Mesendoderm (in vitro differentiated cells): Measurements from ENCODE around the gene TBX3.

Source experiments
- DNase-seq: peaks from one replicate; pipeline ENCODE4 v3.0.0; 2013
- H2AK5ac ChIP-seq: 2 replicates; pipeline ENCODE4 v1.6.1; 2013; ENCODE audit warnings: low read length, inconsistent platforms
- H2BK120ac ChIP-seq: 2 replicates; pipeline ENCODE4 v1.6.1; 2013; ENCODE audit warnings: low read depth, mild to moderate bottlenecking, low read length, moderate library complexity, mixed read lengths
- H2BK15ac ChIP-seq: replicated peaks from 2 replicates; pipeline ENCODE4 v1.6.1; 2013; ENCODE audit warnings: low read depth, mild to moderate bottlenecking, moderate library complexity
- H2BK5ac ChIP-seq: 2 replicates; pipeline ENCODE4 v1.6.1; 2013; ENCODE audit warnings: low read length, inconsistent platforms
- H3K18ac ChIP-seq: 2 replicates; pipeline ENCODE4 v1.6.1; 2013; ENCODE audit warnings: mild to moderate bottlenecking, low read length, mixed read lengths
- H3K23ac ChIP-seq: one replicate; pipeline ENCODE4 v1.6.1; 2013; ENCODE audit warnings: low read length
- H3K27ac ChIP-seq: 2 replicates; pipeline ENCODE4 v1.5.1; 2013; ENCODE audit warnings: low read depth, mild to moderate bottlenecking, inconsistent platforms, low read length, moderate library complexity
- H3K27me3 ChIP-seq: 2 replicates; pipeline ENCODE4 v1.6.1; 2013; ENCODE audit warnings: low read length, control low read depth, mild to moderate bottlenecking, inconsistent platforms; ENCODE audit not compliant: insufficient read depth, poor library complexity
- H3K36me3 ChIP-seq: 2 replicates; pipeline ENCODE4 v1.6.1; 2013; ENCODE audit warnings: low read length, inconsistent platforms; ENCODE audit not compliant: control insufficient read depth, insufficient read depth
- H3K4ac ChIP-seq: one replicate; pipeline ENCODE4 v1.6.1; 2013; ENCODE audit warnings: low read depth, mild to moderate bottlenecking, low read length, moderate library complexity
- H3K4me1 ChIP-seq: 2 replicates; pipeline ENCODE4 v1.6.1; 2013; ENCODE audit warnings: low read depth, low read length, inconsistent platforms; ENCODE audit not compliant: control insufficient read depth
- H3K4me2 ChIP-seq: 2 replicates; pipeline ENCODE4 v1.6.1; 2013; ENCODE audit warnings: low read length
- H3K4me3 ChIP-seq: 2 replicates; pipeline ENCODE4 v1.5.1; 2013; ENCODE audit warnings: mild to moderate bottlenecking, low read length
- H3K56ac ChIP-seq: one replicate; pipeline ENCODE4 v1.6.1; 2013; ENCODE audit warnings: low read length
- H3K79me1 ChIP-seq: 2 replicates; pipeline ENCODE4 v1.6.1; 2013; ENCODE audit warnings: low read length, inconsistent platforms
- H3K79me2 ChIP-seq: 2 replicates; pipeline ENCODE4 v1.6.1; 2013; ENCODE audit warnings: mild to moderate bottlenecking, low read length; ENCODE audit not compliant: control insufficient read depth, insufficient read depth
- H3K9ac ChIP-seq: 2 replicates; pipeline ENCODE4 v1.6.1; 2013; ENCODE audit warnings: low read length, inconsistent platforms
- H4K5ac ChIP-seq: one replicate; pipeline ENCODE4 v1.6.1; 2013; ENCODE audit warnings: low read length
- H4K8ac ChIP-seq: one replicate; pipeline ENCODE4 v1.6.1; 2013; ENCODE audit warnings: low read depth, mild to moderate bottlenecking, control low read depth, low read length, moderate library complexity
- WGBS: extraction: QIAGEN DNeasy Blood & Tissue Kit; methylation state at CpG from one replicate; pipeline ENCODE4 v1.1.7; 2013; ENCODE audit warnings: low lambda C conversion rate, missing lambda C conversion rate; ENCODE audit not compliant: insufficient coverage; ENCODE audit errors: extremely low coverage; 5-methylcytosine and 5-hydroxymethylcytosine counted together

The TBX3 gene

GRCh38 chr12:114694436-114695304 is 10.7 kb upstream of the TBX3 start:
- H3K18ac ChIP-seq, result no peak overlapping the region
- H3K4ac ChIP-seq, result peak overlapping the region; percentile 25
- no peak overlapping the region for H3K56ac ChIP-seq
- H2BK120ac ChIP-seq, result no peak overlapping the region
- no peak overlapping the region for H2BK5ac ChIP-seq
- H2BK15ac ChIP-seq, result no peak overlapping the region
- no CpG with 5 or more reads among the region's 12 CpGs for WGBS
- H3K4me3 ChIP-seq, result no peak overlapping the region
- no peaks in the 10 kb centered on the region for H3K36me3 ChIP-seq
- H3K23ac ChIP-seq, result peak overlapping the region; percentile 25
- H3K27me3 ChIP-seq, result peaks cover 57% of the 10 kb centered on the region
- no peak for DNase-seq
- H3K79me2 ChIP-seq, result no peaks in the 10 kb centered on the region
- H4K5ac ChIP-seq, result no peak overlapping the region
- no peak overlapping the region for H3K27ac ChIP-seq
- no peaks in the 10 kb centered on the region for H3K79me1 ChIP-seq
- no peak overlapping the region for H3K9ac ChIP-seq
- H4K8ac ChIP-seq, result no peak overlapping the region
- peaks cover 23% of the 10 kb centered on the region for H3K4me1 ChIP-seq
- no peak overlapping the region for H2AK5ac ChIP-seq
- H3K4me2 ChIP-seq, result no peak overlapping the region

GRCh38 chr12:114693532-114693931 is 9.6 kb upstream of the TBX3 start:
- H3K27ac ChIP-seq, result no peak overlapping the region
- no peak overlapping the region for H3K4me2 ChIP-seq
- no peak overlapping the region for H2BK15ac ChIP-seq
- no peak overlapping the region for H2BK5ac ChIP-seq
- WGBS, result no CpG with 5 or more reads among the region's 6 CpGs
- H3K4ac ChIP-seq, result no peak overlapping the region
- no peak overlapping the region for H3K23ac ChIP-seq
- no peak overlapping the region for H4K8ac ChIP-seq
- H3K9ac ChIP-seq, result no peak overlapping the region
- H4K5ac ChIP-seq, result no peak overlapping the region
- H2BK120ac ChIP-seq, result no peak overlapping the region
- H3K56ac ChIP-seq, result no peak overlapping the region
- no peaks in the 10 kb centered on the region for H3K36me3 ChIP-seq
- H3K27me3 ChIP-seq, result peaks cover 57% of the 10 kb centered on the region
- no peak overlapping the region for H3K18ac ChIP-seq
- no peak overlapping the region for H2AK5ac ChIP-seq
- DNase-seq, result no peak
- no peak overlapping the region for H3K4me3 ChIP-seq
- no peaks in the 10 kb centered on the region for H3K79me2 ChIP-seq
- no peaks in the 10 kb centered on the region for H3K79me1 ChIP-seq
- H3K4me1 ChIP-seq, result peaks cover 26% of the 10 kb centered on the region

- peak overlapping the region; percentile 53 for H3K4me2 ChIP-seq
- no peak overlapping the region for H3K27ac ChIP-seq
- no peak overlapping the region for H2BK120ac ChIP-seq
- peaks cover 30% of the 10 kb centered on the region for H3K4me1 ChIP-seq
- no peak overlapping the region for H3K4ac ChIP-seq
- no peak overlapping the region for H3K23ac ChIP-seq
- H3K79me2 ChIP-seq, result no peaks in the 10 kb centered on the region
- H3K79me1 ChIP-seq, result no peaks in the 10 kb centered on the region
- no peak overlapping the region for H4K5ac ChIP-seq
- H2BK5ac ChIP-seq, result no peak overlapping the region
- DNase-seq, result no peak
- H3K18ac ChIP-seq, result peak overlapping the region; percentile 44
- H3K4me3 ChIP-seq, result no peak overlapping the region
- no peak overlapping the region for H2AK5ac ChIP-seq
- H3K9ac ChIP-seq, result peak overlapping the region; percentile 47
- no CpG with 5 or more reads among the region's 13 CpGs for WGBS
- H4K8ac ChIP-seq, result no peak overlapping the region
- H3K27me3 ChIP-seq, result peaks cover 59% of the 10 kb centered on the region
- no peaks in the 10 kb centered on the region for H3K36me3 ChIP-seq
- no peak overlapping the region for H2BK15ac ChIP-seq
- H3K56ac ChIP-seq, result peak overlapping the region; percentile 63
Measured at GRCh38 chr12:114693059-114693531, 9.1 kb upstream of the TBX3 start.

GRCh38 chr12:114692186-114693058 is 8.4 kb upstream of the TBX3 start:
- no peaks in the 10 kb centered on the region for H3K36me3 ChIP-seq
- no peak overlapping the region for H4K8ac ChIP-seq
- peak overlapping the region; percentile 40 for H2BK120ac ChIP-seq
- H3K4me2 ChIP-seq, result peak overlapping the region; percentile 53
- peak overlapping the region; percentile 44 for H3K18ac ChIP-seq
- H2BK15ac ChIP-seq, result peak overlapping the region; percentile 7
- WGBS, result no CpG with 5 or more reads among the region's 62 CpGs
- H3K56ac ChIP-seq, result peak overlapping the region; percentile 63
- H3K4ac ChIP-seq, result no peak overlapping the region
- H4K5ac ChIP-seq, result no peak overlapping the region
- no peak overlapping the region for H2BK5ac ChIP-seq
- peak overlapping the region; percentile 19 for H3K4me3 ChIP-seq
- peak overlapping the region; percentile 47 for H3K9ac ChIP-seq
- peaks cover 59% of the 10 kb centered on the region for H3K27me3 ChIP-seq
- no peak overlapping the region for H2AK5ac ChIP-seq
- no peaks in the 10 kb centered on the region for H3K79me1 ChIP-seq
- no peak overlapping the region for H3K27ac ChIP-seq
- H3K79me2 ChIP-seq, result no peaks in the 10 kb centered on the region
- H3K4me1 ChIP-seq, result peaks cover 33% of the 10 kb centered on the region
- no peak overlapping the region for H3K23ac ChIP-seq
- peak; percentile 61 for DNase-seq

GRCh38 chr12:114691763-114692185 is 7.8 kb upstream of the TBX3 start:
- Histone ChIP-seq H2BK120ac (peak overlapping the region; percentile 40), H3K79me2 (no peaks in the 10 kb centered on the region), H3K18ac (peak overlapping the region; percentile 44), H3K36me3 (no peaks in the 10 kb centered on the region), H3K56ac (peak overlapping the region; percentile 63), H3K23ac (no peak overlapping the region), H4K5ac (no peak overlapping the region), H3K27ac (no peak overlapping the region), H3K9ac (peak overlapping the region; percentile 47), H3K4me3 (no peak overlapping the region), H3K4me2 (peak overlapping the region; percentile 53), H3K4ac (peak overlapping the region; percentile 26), H2BK5ac (no peak overlapping the region), H4K8ac (no peak overlapping the region), H3K27me3 (peaks cover 53% of the 10 kb centered on the region), H3K79me1 (no peaks in the 10 kb centered on the region), H2BK15ac (no peak overlapping the region), H2AK5ac (no peak overlapping the region), H3K4me1 (peaks cover 30% of the 10 kb centered on the region)
- WGBS, result no CpG with 5 or more reads among the region's 18 CpGs
- peak; percentile 48 for DNase-seq
